Tibial artery (tissue), 4 donors: ENCODE results near the gene TRAPPC12.
A peak's percentile ranks its signal among the peaks of the same experiment; 100 is the strongest.

ENCODE experiments used
- DNase-seq, 2 donors: peaks; one replicate each; pipeline ENCODE4 v3.0.0-alpha.2; 2019
- H3K27ac ChIP-seq, 2 donors: fragments of 200-600 bp; sonication (generic) in 1 of 2; 1 replicate in 1 of 2; 2 replicates in 1 of 2; pipeline ENCODE4 v1.5.1; 2018 to 2019; ENCODE audit warnings: mild to moderate bottlenecking in 1 of 2
- H3K27me3 ChIP-seq, 2 donors: fragments of 200-600 bp; sonication (generic) in 1 of 2; one replicate each; pipeline versions ENCODE4 v1.5.1 to v1.6.0; 2016 to 2019
- H3K36me3 ChIP-seq, 3 donors: fragments of 200-600 bp; sonication (generic) in 2 of 3; one replicate each; pipeline ENCODE4 v1.5.1; 2016 to 2019; ENCODE audit warnings: mild to moderate bottlenecking in 2 of 3
- H3K4me1 ChIP-seq, 4 donors: fragments of 200-600 bp; sonication (generic) in 2 of 4; 1 replicate in 3 of 4; 2 replicates in 1 of 4; pipeline ENCODE4 v1.5.1; 2016 to 2019
- H3K4me3 ChIP-seq, 2 donors: fragments of 200-600 bp; sonication (generic) in 1 of 2; 1 replicate in 1 of 2; 2 replicates in 1 of 2; pipeline ENCODE4 v1.5.1; 2018 to 2019; ENCODE audit warnings: mild to moderate bottlenecking in 2 of 2
- H3K9me3 ChIP-seq, 3 donors: fragments of 200-600 bp; sonication (generic) in 1 of 3; one replicate each; pipeline ENCODE4 v1.5.1; 2016 to 2019
- intact Hi-C: fragments of 100-400 bp; cut with DNase I; formaldehyde crosslinking; loops from one replicate; pipeline ENCODE4 v1.15.0; 2023; ENCODE audit warnings: low total_unique reads
- TF ChIP-seq, protein P1 (sequence below), 2 experiments: fragments of 200-600 bp in 1 of 2; fragments of 450-650 bp in 1 of 2; IDR thresholded peaks; one replicate each; pipeline ENCODE4 v1.5.1; 2017 to 2019; ENCODE audit warnings: antibody characterized with exemption in 2 of 2, mild to moderate bottlenecking in 1 of 2, moderate library complexity in 1 of 2

The TRAPPC12 gene

DNA sequence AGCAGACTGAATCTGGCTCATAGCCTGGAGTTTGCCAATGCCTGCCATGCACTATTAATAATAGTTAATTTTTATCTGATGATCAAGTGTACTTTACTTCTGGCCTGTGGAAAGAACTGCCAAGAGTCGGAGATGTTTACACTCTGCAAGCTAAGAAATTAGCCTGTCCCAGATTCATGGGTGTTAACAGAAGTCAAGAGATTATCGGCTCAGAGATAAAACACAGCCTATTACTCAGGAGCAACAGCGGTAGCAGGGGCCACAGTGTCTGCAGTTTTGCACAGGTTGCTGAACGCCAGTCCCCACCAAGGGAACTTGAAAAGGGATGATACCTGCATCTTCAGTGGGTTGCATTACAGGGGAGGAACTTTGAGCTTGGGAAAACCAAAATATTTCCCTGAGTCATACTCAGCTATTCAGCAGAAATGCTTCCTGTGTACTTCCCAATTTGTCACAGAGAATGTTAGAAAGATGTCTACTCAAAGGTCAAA lies 144.1 kb downstream of the TRAPPC12 start:
- intact Hi-C loops, result loop anchor here (5.0 kb wide), 1 partner anchor 34 kb away; the partner anchor contains the start of gene RNASEH1
- Histone ChIP-seq H3K9me3 (no peaks in the 10 kb centered on the region), H3K27me3 (no peaks in the 10 kb centered on the region), H3K4me1 (peaks cover 0 to 48% (median 35%) of the 10 kb centered on the region in 4 donors), H3K36me3 (no peaks in the 10 kb centered on the region), H3K4me3 (no peak overlapping the region), H3K27ac (peak overlapping the region; percentile 65 to 66)
- no peak for DNase-seq
- TF ChIP-seq, protein P1, sequence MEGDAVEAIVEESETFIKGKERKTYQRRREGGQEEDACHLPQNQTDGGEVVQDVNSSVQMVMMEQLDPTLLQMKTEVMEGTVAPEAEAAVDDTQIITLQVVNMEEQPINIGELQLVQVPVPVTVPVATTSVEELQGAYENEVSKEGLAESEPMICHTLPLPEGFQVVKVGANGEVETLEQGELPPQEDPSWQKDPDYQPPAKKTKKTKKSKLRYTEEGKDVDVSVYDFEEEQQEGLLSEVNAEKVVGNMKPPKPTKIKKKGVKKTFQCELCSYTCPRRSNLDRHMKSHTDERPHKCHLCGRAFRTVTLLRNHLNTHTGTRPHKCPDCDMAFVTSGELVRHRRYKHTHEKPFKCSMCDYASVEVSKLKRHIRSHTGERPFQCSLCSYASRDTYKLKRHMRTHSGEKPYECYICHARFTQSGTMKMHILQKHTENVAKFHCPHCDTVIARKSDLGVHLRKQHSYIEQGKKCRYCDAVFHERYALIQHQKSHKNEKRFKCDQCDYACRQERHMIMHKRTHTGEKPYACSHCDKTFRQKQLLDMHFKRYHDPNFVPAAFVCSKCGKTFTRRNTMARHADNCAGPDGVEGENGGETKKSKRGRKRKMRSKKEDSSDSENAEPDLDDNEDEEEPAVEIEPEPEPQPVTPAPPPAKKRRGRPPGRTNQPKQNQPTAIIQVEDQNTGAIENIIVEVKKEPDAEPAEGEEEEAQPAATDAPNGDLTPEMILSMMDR (IDR thresholded peaks at IDR 0.05), result no peak

DNA sequence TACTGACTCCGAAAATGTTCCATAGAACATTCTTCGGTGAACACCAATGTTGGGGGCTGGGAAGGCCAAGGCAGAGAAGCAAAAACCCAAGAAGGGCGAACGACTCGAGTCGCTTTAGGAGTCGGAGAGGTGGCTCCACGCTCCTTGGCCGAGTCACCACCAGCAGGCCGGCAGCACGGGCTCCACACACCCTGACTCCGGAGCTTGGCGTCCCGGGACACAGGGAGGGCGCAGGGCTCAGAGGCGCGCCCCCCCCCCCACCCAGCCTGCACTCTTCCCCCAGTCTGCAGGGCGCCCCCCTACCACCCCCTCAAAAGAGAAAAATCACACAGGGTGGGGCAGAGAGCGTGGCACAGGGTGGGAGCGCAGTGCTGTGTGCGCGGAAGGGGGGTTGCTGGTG lies 147.4 kb downstream of the TRAPPC12 start:
- no peak for DNase-seq
- H3K27ac ChIP-seq, result no peak overlapping the region
- H3K4me1 ChIP-seq, result peaks cover 0 to 34% (median 25%) of the 10 kb centered on the region in 4 donors
- H3K36me3 ChIP-seq, result peaks cover 0 to 5% (median 0%) of the 10 kb centered on the region in 3 donors
- TF ChIP-seq, protein P1 (IDR thresholded peaks at IDR 0.05), result no peak
- no peak overlapping the region for H3K4me3 ChIP-seq
- H3K9me3 ChIP-seq, result no peaks in the 10 kb centered on the region
- H3K27me3 ChIP-seq, result no peaks in the 10 kb centered on the region
- intact Hi-C loops, result no loop called here

DNA sequence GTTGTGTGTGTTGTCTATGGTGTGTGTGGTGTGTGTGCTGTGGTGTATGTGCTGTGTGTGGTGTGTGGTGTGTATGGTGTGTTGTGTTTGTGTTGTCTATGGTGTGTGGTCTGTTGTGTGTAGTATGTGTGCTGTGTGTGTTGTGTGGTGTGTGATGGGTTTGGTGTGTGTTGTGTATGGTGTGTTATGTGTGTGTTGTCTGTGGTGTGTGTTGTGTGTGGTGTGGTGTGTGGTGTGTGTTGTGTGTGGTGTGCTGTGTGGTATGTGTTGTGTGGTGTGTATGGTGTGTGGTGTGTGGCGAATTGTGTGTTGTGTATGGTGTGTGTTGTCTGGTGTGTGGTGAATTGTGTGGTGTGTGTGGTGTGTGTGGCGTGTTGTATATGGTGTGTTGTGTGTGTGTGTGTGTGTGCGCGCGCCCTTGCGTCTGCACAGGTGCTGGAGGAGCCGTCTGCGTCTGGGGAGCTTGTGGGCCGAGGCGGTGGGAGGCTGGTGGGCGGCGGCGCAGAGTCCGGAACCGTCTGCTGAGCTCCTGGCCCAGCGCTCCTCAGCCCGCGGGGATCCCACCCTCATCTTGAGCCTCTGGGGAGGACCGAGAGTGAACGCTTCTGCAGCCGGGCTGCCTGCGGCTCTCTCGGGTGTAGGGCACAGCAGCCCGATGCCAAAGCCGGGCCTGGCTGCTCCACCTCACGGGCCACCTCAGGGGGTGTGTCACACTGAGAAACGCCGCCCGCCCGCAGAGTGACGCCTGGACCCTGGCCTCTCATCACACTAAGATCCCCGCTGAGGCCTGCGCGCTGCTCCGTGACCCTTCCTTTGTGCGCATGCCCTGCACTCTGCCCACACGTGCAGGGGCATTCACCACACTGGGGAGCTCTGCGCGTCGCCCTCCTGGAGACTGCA lies 148.6 kb downstream of the TRAPPC12 start:
- Histone ChIP-seq H3K36me3 (peaks cover 0 to 5% (median 5%) of the 10 kb centered on the region in 3 donors), H3K27me3 (no peaks in the 10 kb centered on the region), H3K4me1 (peaks cover 0 to 23% (median 18%) of the 10 kb centered on the region in 4 donors), H3K27ac (no peak overlapping the region), H3K9me3 (no peaks in the 10 kb centered on the region), H3K4me3 (no peak overlapping the region)
- intact Hi-C loops, result no loop called here
- TF ChIP-seq, protein P1 (IDR thresholded peaks at IDR 0.05), result no peak
- DNase-seq, result no peak
